GM18517 (cell line): Measurements from ENCODE around the gene PRRX2.

Experiments used
- ATAC-seq: cut with Tn5 transposase; IDR thresholded peaks from one replicate; pipeline ENCODE4 v1.9.1; 2021; ENCODE audit warnings: mild to moderate bottlenecking, moderate library complexity; ENCODE audit not compliant: unreplicated experiment

The PRRX2 gene

DNA sequence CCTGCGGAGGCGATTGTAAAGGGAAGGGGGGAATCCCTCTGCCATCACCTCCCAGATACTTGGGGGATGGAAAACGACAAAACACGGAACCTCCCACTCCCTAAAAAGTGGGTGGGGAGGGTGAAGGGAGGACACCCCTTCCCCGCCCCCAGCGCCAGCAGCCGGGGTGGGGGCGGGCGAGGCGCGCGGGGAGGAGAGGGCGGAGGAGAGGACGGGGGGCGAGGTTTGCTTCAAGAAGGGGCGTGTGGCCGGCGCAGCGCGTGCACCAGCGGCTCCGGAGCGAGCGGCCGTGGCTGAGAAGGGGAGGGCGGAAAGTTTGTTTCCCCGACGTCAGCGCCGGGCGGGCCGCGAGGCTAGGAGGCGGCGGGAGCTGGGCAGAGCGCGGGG lies at the start of gene PRRX2:
PRRX2 (plus strand) TSS at position 259 of the 387 bp plus-strand sequence. CDS start 221 bp downstream, outside the sequence.
- no peak for ATAC-seq

DNA sequence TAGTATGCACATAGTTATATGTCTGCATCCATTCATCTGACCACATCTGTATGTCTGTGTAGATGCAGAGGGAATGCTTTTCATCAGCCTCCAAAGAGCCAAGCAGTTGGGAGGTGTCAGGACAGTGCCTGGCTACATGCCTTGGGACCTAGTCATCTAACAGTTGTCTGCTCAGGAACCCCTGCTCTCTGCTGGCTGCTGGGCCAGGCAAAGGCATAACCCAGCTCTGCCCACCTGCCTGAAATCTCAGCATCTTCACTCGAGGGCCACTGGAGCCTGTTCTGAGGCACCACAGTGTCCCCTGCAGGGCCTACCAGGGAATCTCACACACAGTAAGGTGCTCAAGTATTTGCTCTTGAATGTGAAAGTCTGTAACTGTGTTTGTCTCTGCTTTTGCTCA lies 48.3 kb upstream of the PRRX2 start:
- no peak for ATAC-seq

DNA sequence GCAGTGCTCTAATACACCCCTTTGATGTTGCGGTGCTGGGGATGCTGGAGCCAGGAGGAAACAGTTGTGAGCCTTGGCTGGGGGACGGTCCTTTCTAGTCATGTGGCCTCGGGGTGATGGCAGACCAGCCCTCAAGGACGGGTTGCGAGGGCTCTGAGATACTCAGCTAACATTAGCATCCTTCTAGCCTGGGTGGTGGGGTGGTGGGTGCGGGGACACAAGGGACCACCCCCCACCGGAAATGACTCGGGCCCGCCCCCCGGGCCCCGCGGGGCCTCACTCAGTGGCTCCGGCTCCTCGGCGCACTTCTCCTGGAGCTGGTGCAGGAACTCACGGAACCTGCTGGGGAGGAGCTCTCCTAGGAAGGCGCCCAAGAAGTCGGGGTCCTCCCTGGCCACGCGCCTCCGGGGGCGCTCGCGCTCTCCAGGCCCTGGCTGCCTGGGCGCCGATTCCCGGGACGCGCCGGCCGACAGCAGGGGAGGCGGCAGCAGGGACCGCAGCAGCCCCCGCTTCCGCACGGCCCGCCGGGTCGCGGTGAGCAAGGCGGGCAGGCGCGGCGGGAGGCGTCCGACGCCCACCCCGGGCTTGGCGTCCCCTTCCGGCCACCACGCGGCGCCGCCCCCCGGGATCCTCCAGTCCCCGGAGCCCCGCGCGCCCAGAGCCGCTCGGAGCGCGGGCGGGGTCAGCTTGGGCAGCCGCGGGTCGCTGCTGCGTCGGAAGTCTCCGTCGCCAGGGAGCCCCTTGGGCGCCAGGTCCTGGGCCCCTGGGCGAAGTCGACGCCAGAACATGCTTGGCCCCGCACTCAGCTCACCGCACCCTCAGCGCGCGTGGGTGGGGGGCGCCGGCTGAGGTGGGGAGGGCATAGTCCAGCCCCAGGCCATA lies 45.4 kb upstream of the PRRX2 start:
- ATAC-seq, result no peak

DNA sequence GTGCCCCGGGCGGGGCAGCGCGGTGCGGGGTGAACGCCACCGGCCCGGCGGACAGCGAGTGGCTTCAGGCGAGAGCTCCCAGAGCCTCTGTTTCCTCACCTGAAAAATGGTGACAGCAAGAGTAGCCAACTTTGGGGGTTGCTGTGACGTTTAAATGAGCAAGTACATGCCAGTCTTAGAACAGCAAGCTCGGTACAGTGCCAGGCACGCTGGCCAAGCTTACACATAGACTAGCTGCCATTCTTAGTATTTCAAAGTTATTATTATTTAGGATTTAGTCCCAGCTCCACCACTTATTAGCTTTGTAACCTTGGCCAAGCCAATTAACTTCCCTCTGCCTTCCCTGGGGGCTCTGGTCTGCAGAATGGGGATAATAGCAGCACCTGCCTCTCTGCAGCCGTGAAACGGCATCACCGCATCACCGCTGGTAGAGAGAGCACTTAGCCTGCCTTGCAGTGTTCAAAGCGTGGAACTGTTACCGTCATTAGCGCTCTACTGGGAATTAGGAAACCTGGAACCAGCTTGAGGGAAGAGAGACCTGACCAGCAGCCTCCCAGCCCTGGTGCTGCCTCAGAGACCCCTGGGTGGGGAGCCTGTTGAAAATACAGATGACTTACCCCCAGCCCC lies 44.7 kb upstream of the PRRX2 start, which contains the start of gene C9orf50:
C9orf50 (minus strand) TSS at position 433 of the 627 bp plus-strand sequence. CDS start 527 bp downstream, outside the sequence.
- no peak for ATAC-seq

DNA sequence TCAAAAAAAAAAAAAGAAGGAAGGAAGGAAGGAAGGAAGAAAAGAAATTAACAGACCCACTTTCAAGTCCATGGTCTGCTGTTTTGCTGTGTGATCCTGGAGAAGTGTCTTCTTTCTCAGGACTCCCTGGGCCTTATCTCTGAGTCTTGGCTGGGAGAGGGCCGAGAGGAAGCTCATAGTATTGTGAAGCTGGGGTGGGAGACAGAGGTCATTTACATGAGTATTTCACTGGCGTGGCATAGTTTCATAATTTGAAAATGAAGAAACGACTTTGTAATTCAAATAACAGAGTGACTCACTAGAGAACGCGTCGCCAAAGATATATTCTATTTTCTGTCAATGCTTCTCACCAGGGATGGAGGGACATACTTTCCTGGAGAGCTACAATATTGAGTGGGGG lies 42.1 kb upstream of the PRRX2 start:
- no peak for ATAC-seq

DNA sequence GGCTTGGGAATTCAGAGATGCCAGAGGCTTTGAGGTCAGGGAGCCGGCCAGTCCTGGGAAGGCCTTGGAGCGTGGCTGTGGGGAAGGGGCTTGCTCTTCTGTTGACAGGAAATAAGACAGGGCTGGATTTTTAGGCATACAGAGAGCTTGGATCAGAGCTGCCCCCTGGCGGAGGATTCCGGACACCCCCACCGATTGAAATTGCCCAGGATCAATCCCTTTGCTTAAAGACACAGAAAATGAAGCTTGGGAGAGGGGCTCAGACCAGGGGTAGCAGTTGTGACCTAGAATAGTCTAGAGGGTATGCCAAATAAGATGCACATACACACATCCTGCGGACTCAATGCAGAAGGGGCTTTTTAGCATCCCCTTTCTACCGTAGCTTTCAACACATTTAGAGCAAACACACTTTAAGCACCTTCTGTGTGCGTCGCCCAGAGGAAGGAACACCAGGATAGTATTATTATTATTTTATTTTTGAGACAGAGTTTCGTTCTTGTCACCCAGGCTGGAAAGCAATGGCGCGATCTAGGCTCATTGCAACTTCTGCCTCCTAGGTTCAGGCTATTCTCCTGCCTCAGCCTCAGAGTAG lies 41.2 kb upstream of the PRRX2 start:
- no peak for ATAC-seq

DNA sequence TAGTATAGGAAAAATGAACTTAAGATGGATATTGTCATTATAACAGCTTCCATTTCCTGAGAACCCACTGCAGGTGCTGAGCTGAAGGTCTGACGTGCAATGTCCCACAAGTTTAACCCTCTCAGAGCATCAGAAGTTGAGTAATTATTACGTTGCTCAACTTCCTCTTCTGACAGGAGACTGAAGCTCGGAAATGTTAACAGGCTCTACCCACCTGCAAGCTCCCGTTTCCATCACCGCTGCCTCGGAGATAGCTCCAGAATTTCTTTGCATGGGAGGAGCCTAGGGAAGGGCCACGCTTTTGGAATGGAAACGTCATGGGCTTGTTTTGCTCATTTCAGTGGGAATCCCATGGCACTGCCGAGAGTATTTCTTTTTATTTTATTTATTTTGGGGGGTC lies 40.5 kb upstream of the PRRX2 start:
- ATAC-seq, result no peak

DNA sequence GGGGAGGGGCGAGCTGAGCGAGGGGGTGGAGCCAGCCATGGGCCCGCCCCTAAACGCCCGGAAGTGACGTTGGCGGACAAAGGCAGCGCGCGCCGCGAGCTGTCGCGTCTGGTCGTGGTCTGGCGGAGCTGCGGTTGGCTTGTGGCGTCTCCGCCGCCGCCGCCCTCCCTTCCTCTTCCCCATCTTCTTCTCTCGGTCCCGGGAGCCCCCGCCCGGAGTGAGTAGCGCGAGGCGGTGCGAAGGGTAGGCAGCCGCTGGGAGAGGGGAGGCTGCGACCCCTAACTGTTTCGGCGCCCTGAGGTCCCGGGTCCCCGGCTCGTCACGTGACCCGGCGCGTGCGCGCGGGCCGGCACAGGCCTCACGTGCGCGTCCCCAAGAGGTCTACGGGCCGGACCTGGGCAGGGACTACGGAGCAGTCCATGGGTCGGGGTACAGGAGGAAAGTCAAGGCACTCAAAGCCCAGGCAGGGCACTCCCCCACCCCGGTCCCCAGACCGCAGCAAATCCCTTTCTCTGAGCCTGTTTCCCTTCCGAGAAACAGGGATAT lies 39.3 kb upstream of the PRRX2 start, which contains the start of gene NTMT1:
NTMT1 (plus strand) TSS at position 85 of the 546 bp plus-strand sequence. CDS start 6,541 bp downstream, outside the sequence.
- ATAC-seq, result peak; percentile 72

DNA sequence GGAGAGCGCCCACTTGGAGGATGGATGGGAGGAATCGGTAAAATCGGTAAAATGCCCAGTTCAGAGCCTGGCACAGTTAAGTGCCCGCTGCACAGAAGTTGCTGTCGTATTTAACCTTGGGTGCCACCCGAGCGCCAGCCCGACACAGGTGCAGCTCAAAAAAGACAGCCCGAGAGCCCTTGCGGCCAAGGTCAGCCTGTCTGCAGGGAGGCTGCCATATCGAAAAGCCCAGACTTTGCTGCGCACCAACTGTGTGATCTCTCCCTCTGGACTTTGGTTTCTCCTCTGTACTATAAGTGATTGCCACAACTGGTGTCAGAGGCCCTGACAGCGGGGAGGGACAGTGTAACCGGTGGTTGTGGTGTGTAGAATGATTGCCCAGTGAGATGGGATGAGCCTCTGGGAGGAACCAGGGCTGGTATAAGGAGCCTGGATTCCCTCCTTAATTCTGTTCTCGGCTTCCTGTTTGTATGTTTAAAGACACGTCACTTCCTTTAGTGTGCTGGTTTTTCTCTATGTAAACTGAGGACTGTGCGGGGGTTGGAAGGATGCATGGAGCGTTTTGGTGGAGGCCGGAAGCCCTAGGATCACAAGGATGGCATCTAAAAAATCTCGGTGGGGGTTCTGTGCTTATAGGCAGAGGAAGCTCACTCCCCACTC lies 38.7 kb upstream of the PRRX2 start:
- ATAC-seq, result peak; percentile 28

DNA sequence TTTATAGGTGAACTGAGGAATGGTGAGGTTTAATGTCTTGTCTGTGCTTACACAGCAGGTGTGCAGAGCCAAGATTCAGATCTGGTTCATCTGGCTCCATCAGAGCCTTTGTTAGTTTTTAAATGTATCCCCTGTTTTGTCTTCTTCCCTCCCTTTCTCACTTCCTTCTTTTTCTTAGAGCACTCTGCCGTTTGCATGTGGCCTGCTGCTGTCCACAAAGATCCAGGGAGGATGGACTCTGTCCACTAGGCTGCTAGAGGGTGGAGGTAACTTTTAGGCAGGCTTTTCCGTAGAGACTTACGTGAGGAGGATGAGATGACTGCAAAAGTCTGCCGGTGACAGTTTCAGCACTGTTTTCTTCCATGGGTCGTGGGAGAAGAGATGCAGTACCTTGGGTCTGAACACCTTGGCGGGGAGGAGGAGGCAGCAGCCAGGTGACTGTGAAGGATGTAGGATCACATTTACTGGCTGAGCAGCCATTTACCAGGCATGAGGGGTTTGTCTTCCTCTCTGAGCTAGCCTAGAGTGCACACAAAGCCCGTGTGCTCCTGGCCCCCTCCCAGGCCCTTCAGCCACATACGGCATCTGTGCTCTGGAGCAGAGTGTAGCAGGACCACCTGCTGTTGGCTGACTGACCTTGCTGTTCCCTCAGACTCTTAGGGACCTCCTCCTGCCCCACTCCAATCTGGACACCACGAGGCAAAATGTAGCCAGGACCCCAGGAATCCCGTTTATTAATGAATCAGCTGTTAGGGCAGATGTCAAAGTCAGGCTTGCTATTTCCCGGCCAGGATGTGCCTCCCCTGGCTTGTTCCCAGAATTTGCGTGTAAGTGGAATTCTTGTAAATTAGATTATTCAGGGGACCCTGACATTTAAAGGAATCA lies 37.6 kb upstream of the PRRX2 start:
- no peak for ATAC-seq

DNA sequence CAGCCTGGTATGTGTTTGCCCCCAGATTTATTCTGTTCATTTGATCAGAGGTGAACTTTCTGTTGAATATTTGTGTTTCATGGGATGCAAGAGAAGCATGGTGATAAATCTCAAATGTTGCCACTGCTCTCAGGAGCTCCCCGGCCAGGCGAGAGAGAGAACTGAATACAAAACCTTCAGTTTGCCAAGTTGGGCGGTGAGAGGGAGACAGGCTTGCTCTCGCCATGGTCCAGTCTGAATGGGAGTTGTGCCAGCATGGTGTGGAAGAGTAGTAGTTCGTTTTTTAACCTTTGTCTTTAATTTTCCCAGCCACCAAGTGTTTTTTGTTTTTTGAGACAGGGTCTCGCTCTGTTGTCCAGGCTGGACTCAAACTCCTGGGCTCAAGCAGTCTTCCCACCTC lies 36.7 kb upstream of the PRRX2 start:
- no peak for ATAC-seq

DNA sequence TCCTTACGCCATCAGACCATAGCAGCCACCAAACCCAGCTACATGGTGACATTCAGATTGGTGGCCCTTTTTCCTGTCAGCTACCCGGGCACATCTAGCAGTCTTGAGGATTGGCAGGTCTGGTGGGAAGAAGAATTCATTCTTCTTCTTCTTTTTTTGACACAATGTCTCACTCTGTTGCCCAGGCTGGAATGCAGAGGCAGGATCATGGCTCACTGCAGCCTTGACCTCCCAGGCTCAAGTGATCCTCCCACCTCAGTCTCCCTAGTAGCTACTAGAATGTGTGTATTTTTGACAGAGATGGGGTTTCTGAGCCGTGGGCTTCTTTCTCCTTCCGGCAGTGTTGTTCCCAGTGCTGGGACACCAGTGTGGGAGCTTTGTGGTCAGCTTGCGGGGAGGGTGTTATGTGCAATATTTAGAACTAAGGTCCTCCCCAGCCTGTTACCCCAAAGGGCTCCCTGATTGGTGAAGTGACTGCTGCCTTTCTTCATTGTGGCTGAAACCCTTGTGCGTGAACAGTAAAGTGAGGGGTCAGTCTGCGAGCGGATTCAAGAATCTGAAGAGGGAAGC lies 36.1 kb upstream of the PRRX2 start:
- ATAC-seq, result no peak

DNA sequence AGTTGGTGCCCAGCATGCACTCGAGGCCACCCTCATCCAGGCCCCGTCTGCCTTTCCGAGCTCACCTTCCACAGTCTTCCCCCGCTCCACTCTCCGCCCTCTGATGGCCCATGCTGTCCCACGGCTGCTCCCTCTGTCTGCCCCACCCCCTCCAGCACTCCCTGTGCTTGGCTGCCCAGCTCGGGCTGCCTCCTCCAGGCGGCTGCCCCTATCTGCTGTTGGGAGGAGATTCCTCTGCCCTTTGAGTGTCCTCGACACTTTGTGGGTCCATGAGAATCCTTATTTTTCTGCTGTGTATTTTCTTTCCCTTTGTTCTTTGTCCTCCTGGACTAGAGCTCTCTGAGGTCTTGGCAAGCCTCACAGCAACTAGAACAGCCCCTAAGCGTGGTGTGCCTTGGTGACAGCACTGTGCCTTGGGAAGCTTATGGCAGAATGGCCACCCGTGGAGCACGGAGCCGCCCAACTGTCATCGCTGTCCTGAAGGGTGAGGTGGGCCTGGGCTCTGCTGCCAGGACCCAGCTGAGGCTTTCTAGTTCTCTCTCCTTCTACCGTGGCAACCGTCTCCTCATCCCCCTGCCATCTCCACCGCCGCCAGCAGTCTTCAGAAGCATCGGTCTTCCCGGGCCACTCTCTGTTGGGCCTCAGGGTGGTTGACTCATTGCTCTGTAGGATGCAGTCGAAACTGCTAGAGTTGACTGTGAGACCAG lies 34.3 kb upstream of the PRRX2 start:
- no peak for ATAC-seq

DNA sequence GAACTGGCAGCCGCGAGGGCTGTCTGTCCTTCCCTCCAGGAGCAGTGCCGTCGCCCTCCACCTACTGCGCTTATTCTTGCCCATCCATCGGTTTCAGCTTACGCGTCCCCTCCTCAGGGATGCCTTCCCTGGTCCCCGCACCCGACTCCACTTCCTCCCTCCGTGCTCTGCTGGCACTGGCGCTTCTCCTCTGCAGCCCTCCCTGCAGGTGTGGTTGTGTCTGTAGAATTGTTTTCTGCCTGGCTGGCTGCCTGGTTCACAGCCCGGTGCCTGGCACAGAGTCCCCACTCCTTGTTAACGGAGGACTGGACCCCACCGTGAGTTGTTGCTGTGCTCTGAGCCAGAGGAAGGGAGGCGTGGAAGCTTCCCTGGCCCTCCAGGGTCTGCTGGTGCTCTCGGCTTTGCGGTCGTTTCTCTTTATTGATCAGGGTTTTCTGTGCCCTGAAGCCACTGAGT lies 33.7 kb upstream of the PRRX2 start:
- no peak for ATAC-seq

DNA sequence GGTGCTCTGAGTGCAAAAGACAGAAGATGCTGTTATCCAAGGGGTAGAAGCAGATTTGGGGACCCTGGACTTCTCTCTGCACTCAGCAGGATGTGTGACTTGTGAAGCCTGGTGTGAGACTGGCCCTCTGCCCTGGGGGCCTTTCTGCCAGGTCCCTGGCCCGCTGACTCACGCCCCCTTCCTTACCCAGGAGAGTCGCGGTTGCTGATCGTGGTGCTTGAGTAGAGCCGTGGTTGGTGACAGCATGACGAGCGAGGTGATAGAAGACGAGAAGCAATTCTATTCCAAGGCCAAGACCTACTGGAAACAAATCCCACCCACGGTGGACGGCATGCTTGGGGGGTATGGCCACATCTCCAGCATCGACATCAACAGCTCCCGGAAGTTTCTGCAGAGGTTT lies 33.0 kb upstream of the PRRX2 start:
- ATAC-seq, result no peak

DNA sequence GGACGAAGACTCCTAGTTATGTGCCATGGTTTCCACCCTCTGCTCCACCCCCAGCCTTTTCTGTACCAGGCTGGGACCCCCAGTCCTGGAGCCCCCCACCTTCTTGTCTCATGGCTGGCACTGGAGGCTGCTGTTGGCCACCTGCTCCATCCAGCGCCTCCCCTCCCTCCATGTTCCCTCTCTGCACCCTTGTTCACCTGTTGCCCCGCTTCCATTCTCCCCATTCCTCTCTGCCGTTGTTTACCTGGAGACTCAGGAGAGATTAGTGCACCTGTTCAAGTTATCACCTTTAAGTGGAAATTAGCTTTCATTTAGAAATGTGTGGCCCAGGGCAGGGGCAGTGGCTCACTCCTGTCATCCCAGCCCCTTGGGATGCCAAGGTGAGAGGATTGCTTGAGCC lies 32.2 kb upstream of the PRRX2 start:
- ATAC-seq, result no peak

DNA sequence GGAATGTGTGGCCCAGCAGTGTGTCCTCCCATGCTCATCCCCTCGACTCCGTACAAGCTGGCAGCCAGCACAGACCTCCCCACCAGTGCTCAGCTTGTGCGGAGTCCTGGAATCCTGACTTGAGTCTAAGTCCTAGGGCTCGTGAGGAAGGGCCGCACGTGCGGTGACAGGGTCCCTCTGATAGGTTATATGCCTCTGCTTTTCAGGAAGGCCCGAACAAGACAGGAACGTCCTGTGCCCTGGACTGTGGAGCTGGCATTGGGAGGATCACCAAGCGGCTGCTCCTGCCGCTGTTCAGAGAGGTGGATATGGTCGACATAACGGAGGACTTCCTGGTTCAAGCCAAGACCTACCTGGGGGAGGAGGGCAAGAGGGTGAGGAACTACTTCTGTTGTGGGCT lies 31.6 kb upstream of the PRRX2 start:
- ATAC-seq, result no peak

DNA sequence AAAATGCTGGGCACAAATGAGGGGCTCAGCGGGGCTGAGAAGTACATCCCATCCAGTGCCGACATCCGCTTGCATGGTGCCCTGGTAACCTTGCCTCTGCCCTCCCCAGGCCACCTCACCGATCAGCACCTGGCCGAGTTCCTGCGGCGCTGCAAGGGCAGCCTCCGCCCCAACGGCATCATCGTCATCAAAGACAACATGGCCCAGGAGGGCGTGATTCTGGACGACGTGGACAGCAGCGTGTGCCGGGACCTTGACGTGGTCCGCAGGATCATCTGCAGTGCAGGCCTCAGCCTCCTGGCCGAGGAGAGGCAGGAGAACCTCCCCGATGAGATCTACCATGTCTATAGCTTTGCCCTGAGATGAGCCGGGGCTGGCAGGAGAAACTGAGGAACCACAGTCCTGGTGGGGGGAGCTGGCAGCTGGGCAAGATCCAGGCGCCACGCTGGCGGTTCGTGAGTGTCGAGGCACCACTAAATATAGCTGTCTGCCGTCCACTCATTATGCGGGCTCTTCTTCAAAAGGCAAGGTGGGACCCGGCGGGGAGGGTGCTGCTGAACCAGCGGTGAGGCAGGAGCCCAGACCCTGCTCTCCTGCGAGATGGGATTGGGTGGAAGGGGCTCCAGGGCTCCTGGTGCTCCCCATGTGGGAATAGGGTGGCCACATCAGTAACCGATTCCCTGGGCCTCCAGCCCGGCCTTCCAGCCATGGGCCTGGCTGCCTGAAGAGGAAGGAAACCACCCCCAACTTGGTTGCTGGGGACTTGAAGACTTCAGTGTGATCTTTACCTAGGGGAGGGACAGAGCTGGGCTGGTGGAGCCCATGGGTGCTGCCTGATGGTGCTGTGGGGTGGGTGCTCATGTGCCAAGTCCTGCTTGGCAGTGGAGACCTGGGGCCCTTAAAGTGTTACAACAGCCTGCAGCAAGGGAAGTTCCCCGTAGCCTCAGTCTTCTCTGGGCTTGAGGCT lies 30.1 kb upstream of the PRRX2 start:
- no peak for ATAC-seq
